H9 (cell line): ENCODE results near the gene PRKCI. TPM values are rescaled to one million over a fixed set of nuclear protein-coding genes. Genes with fewer than 3 reads are reported as not detected.
A peak's percentile ranks its signal among the peaks of the same experiment; 100 is the strongest.

Experiments used
- DNase-seq: peaks from one replicate; pipeline ENCODE4 v3.0.0-alpha.2; 2017
- H2AFZ ChIP-seq: one replicate; pipeline ENCODE4 v1.6.1; 2013; ENCODE audit warnings: mild to moderate bottlenecking, low read length, control low read depth, moderate library complexity
- H2AK5ac ChIP-seq: 2 replicates; pipeline ENCODE4 v1.6.1; 2013; ENCODE audit warnings: low read length, control low read depth, mixed read lengths; ENCODE audit not compliant: insufficient read length
- H2BK120ac ChIP-seq: one replicate; pipeline ENCODE4 v1.6.1; 2013; ENCODE audit warnings: low read depth, mild to moderate bottlenecking, low read length, control low read depth, inconsistent platforms; ENCODE audit not compliant: poor library complexity, severe bottlenecking
- H2BK12ac ChIP-seq: 2 replicates; pipeline ENCODE4 v1.6.1; 2013; ENCODE audit warnings: low read length, control low read depth, mixed read lengths, low read depth; ENCODE audit not compliant: insufficient read length
- H2BK15ac ChIP-seq: 2 replicates; pipeline ENCODE4 v1.6.1; 2013; ENCODE audit warnings: low read depth, low read length, control low read depth
- H2BK20ac ChIP-seq: one replicate; pipeline ENCODE4 v1.6.1; 2013; ENCODE audit warnings: low read depth, mild to moderate bottlenecking, low read length, control low read depth, inconsistent platforms; ENCODE audit not compliant: poor library complexity, severe bottlenecking
- H2BK5ac ChIP-seq: 2 replicates; pipeline ENCODE4 v1.6.1; 2013; ENCODE audit warnings: low read length, control low read depth, mixed read lengths; ENCODE audit not compliant: insufficient read length
- H3K14ac ChIP-seq: 2 replicates; pipeline ENCODE4 v1.6.1; 2013; ENCODE audit warnings: low read length, control low read depth; ENCODE audit not compliant: insufficient read depth
- H3K18ac ChIP-seq: 2 replicates; pipeline ENCODE4 v1.6.1; 2013; ENCODE audit warnings: low read depth, mild to moderate bottlenecking, mixed read lengths, low read length, control low read depth; ENCODE audit not compliant: insufficient read length
- H3K23ac ChIP-seq: 2 replicates; pipeline ENCODE4 v1.6.1; 2013; ENCODE audit warnings: low read length, control low read depth, mixed read lengths, low read depth; ENCODE audit not compliant: insufficient read length
- H3K23me2 ChIP-seq: 2 replicates; pipeline ENCODE4 v1.6.1; 2013; ENCODE audit warnings: low read depth, mild to moderate bottlenecking, mixed read lengths, low read length, control low read depth; ENCODE audit not compliant: insufficient read length, poor library complexity, severe bottlenecking
- H3K27ac ChIP-seq: 2 replicates; pipeline ENCODE4 v1.5.1; 2013; ENCODE audit warnings: low read length, control low read depth, mixed read lengths, low read depth; ENCODE audit not compliant: insufficient read length
- H3K27me3 ChIP-seq: 2 replicates; pipeline ENCODE4 v1.6.1; 2013; ENCODE audit warnings: low read length, control low read depth, inconsistent platforms; ENCODE audit not compliant: insufficient read depth
- H3K4ac ChIP-seq: 2 replicates; pipeline ENCODE4 v1.6.1; 2013; ENCODE audit warnings: low read depth, mild to moderate bottlenecking, control low read depth, inconsistent platforms, low read length, moderate library complexity
- H3K4me1 ChIP-seq: 2 replicates; pipeline ENCODE4 v1.6.1; 2013; ENCODE audit warnings: low read length, control low read depth, inconsistent platforms; ENCODE audit not compliant: insufficient read depth
- H3K4me2 ChIP-seq: 2 replicates; pipeline ENCODE4 v1.6.1; 2013; ENCODE audit warnings: low read length, control low read depth, mixed read lengths; ENCODE audit not compliant: insufficient read length, insufficient read depth
- H3K56ac ChIP-seq: 2 replicates; pipeline ENCODE4 v1.6.1; 2013; ENCODE audit warnings: low read depth, mild to moderate bottlenecking, mixed read lengths, low read length, control low read depth; ENCODE audit not compliant: insufficient read length
- H3K79me1 ChIP-seq: 2 replicates; pipeline ENCODE4 v1.6.1; 2013; ENCODE audit warnings: low read depth, mild to moderate bottlenecking, moderate library complexity, low read length, control low read depth, inconsistent platforms; ENCODE audit not compliant: insufficient read depth, poor library complexity, severe bottlenecking
- H3K79me2 ChIP-seq: 2 replicates; pipeline ENCODE4 v1.6.1; 2013; ENCODE audit warnings: low read length, control low read depth, inconsistent platforms; ENCODE audit not compliant: insufficient read depth
- H3K9ac ChIP-seq: 2 replicates; pipeline ENCODE4 v1.6.1; 2013; ENCODE audit warnings: low read length, control low read depth, mixed read lengths; ENCODE audit not compliant: insufficient read length; ENCODE audit errors: extremely low read depth
- H3K9me3 ChIP-seq: one replicate; pipeline ENCODE4 v1.6.1; 2013; ENCODE audit warnings: low read depth, low read length, inconsistent platforms; ENCODE audit not compliant: control insufficient read depth
- H3T11ph ChIP-seq: one replicate; pipeline ENCODE4 v1.6.1; 2013; ENCODE audit warnings: mild to moderate bottlenecking, low read length, control low read depth, inconsistent platforms
- H4K20me1 ChIP-seq: one replicate; pipeline ENCODE4 v1.6.1; 2013; ENCODE audit not compliant: control insufficient read depth, insufficient read length, insufficient read depth
- H4K5ac ChIP-seq: 2 replicates; pipeline ENCODE4 v1.6.1; 2013; ENCODE audit warnings: low read depth, mild to moderate bottlenecking, mixed read lengths, low read length, control low read depth; ENCODE audit not compliant: insufficient read length
- H4K8ac ChIP-seq: replicated peaks from 2 replicates; pipeline ENCODE4 v1.6.1; 2013; ENCODE audit warnings: low read length, control low read depth, mixed read lengths, low read depth; ENCODE audit not compliant: insufficient read length
- H4K91ac ChIP-seq: 2 replicates; pipeline ENCODE4 v1.6.1; 2013; ENCODE audit warnings: low read depth, mild to moderate bottlenecking, moderate library complexity, mixed read lengths, low read length, control low read depth; ENCODE audit not compliant: insufficient read length
- H3K27ac Mint-ChIP-seq, 3 experiments: 2 replicates in 2 of 3; 3 replicates in 1 of 3; pipeline ENCODE4 v1.8.0; 2020 to 2021; ENCODE audit warnings: mixed read lengths in 3 of 3, mild to moderate bottlenecking in 1 of 3, moderate library complexity in 1 of 3
- H3K27me3 Mint-ChIP-seq: 2 replicates; pipeline ENCODE4 v1.8.0; 2021; ENCODE audit warnings: low read depth, mild to moderate bottlenecking, moderate library complexity, mixed read lengths
- H3K36me3 Mint-ChIP-seq, 3 experiments: 2 replicates in 2 of 3; 3 replicates in 1 of 3; pipeline ENCODE4 v1.8.0; 2020 to 2021; ENCODE audit warnings: low read depth in 3 of 3, mixed read lengths in 3 of 3; ENCODE audit not compliant: insufficient read depth in 1 of 3
- H3K4me1 Mint-ChIP-seq, 2 experiments: 2 replicates each; pipeline ENCODE4 v1.8.0; 2020; ENCODE audit warnings: mixed read lengths in 2 of 2
- H3K4me3 Mint-ChIP-seq, 2 experiments: 2 replicates in 1 of 2; 3 replicates in 1 of 2; pipeline ENCODE4 v1.8.0; 2020 to 2021; ENCODE audit warnings: mild to moderate bottlenecking in 2 of 2, mixed read lengths in 2 of 2, moderate library complexity in 1 of 2
- H3K9me3 Mint-ChIP-seq, 2 experiments: 2 replicates in 1 of 2; 3 replicates in 1 of 2; pipeline ENCODE4 v1.8.0; 2020; ENCODE audit warnings: mild to moderate bottlenecking in 2 of 2, mixed read lengths in 2 of 2, moderate library complexity in 1 of 2
- CTCF ChIP-seq: fragments of 200-600 bp; sonication (generic); conservative IDR thresholded peaks from 3 replicates; pipeline ENCODE4 v1.8.0; 2021; ENCODE audit warnings: antibody characterized with exemption, mild to moderate bottlenecking
- WGBS: extraction: QIAGEN DNeasy Blood & Tissue Kit; methylation state at CpG from one replicate; pipeline ENCODE4 v1.1.7; 2013; ENCODE audit warnings: missing lambda C conversion rate, low lambda C conversion rate, mixed read lengths; ENCODE audit not compliant: insufficient read length; ENCODE audit errors: extremely low coverage; 5-methylcytosine and 5-hydroxymethylcytosine counted together
- total RNA-seq: library from RNA; stranded (reverse); gene quantifications from 2 replicates; pipeline ENCODE4 v1.2.1, GENCODE V29; 2021

The PRKCI gene
- total RNA-seq, 1 experiment from 2014 or later: 71.1 TPM

GRCh38 chr3:170307671-170308405 is 85.6 kb downstream of the PRKCI start:
- H3K56ac ChIP-seq: no peak overlapping the region
- no peaks in the 10 kb centered on the region for H3K27me3 ChIP-seq
- H3K79me1 ChIP-seq: no peaks in the 10 kb centered on the region
- no peak overlapping the region for H3K4me2 ChIP-seq
- no peak overlapping the region for H2BK15ac ChIP-seq
- H3K9ac ChIP-seq: no peak overlapping the region
- no peak overlapping the region for H2BK20ac ChIP-seq
- H3T11ph ChIP-seq: no peak overlapping the region
- no peak for DNase-seq
- no peak overlapping the region for H2BK12ac ChIP-seq
- H4K91ac ChIP-seq: no peak overlapping the region
- H2AK5ac ChIP-seq: no peak overlapping the region
- Mint-ChIP-seq H3K9me3 (no peaks in the 10 kb centered on the region), H3K4me3 (no peak overlapping the region), H3K4me1 (peaks cover 2 to 7% of the 10 kb centered on the region in 2 experiments), H3K27ac (peak overlapping the region in 1 of 3 experiments; percentile 78; a peak in 2 of 7 replicates), H3K27me3 (no peaks in the 10 kb centered on the region), H3K36me3 (peaks cover 1 to 14% (median 3%) of the 10 kb centered on the region in 3 experiments; a peak in 4 of 7 replicates)
- no peak for TF ChIP-seq CTCF
- no peak overlapping the region for H4K8ac ChIP-seq
- no CpG with 5 or more reads among the region's 11 CpGs for WGBS
- H4K20me1 ChIP-seq: no peaks in the 10 kb centered on the region
- H3K4ac ChIP-seq: no peak overlapping the region
- no peaks in the 10 kb centered on the region for H3K79me2 ChIP-seq
- H4K5ac ChIP-seq: no peak overlapping the region
- no peaks in the 10 kb centered on the region for H3K23me2 ChIP-seq
- no peak overlapping the region for H3K23ac ChIP-seq
- H2AFZ ChIP-seq: no peak overlapping the region
- no peaks in the 10 kb centered on the region for H3K4me1 ChIP-seq
- no peak overlapping the region for H3K18ac ChIP-seq
- H3K27ac ChIP-seq: no peak overlapping the region
- no peak overlapping the region for H3K14ac ChIP-seq
- H3K9me3 ChIP-seq: no peaks in the 10 kb centered on the region
- no peak overlapping the region for H2BK5ac ChIP-seq
- no peak overlapping the region for H2BK120ac ChIP-seq
